Measurements from ENCODE around the gene IKZF1. TPM values are rescaled to one million over a fixed set of nuclear protein-coding genes. Genes with fewer than 3 reads are reported as not detected.

The IKZF1 gene
- total RNA-seq, 1 experiment from 2014 or later, result not detected

DNA sequence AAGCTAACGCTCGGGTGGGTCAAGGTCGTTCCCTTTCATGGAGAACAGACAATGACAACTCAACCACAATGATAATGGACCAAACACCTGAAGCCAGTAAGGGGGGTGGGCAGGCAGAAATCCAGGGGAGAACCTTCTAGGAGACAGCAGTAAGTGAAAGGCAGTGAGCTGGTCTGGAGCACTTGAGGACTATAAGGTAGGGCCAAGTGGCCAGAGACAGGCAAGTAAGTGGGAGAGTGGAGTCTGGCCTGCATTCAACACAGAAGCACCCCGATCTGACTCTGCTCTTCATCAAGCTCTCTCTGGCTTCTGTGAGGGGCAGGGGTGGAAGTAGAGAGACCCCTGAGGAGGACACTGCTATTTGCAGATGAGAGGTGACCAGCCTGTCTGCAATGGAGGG, 7.7 kb upstream of the IKZF1 start:
- no peak overlapping the region for H3K4me3 ChIP-seq
- no peaks in the 10 kb centered on the region for H3K27me3 ChIP-seq
- H3K4me1 ChIP-seq, result no peaks in the 10 kb centered on the region
- no peaks in the 10 kb centered on the region for H3K9me3 ChIP-seq (replicated peaks)
- H3K27ac ChIP-seq, result no peak overlapping the region
- DNase-seq, result no peak
- H3K36me3 ChIP-seq, result no peaks in the 10 kb centered on the region

DNA sequence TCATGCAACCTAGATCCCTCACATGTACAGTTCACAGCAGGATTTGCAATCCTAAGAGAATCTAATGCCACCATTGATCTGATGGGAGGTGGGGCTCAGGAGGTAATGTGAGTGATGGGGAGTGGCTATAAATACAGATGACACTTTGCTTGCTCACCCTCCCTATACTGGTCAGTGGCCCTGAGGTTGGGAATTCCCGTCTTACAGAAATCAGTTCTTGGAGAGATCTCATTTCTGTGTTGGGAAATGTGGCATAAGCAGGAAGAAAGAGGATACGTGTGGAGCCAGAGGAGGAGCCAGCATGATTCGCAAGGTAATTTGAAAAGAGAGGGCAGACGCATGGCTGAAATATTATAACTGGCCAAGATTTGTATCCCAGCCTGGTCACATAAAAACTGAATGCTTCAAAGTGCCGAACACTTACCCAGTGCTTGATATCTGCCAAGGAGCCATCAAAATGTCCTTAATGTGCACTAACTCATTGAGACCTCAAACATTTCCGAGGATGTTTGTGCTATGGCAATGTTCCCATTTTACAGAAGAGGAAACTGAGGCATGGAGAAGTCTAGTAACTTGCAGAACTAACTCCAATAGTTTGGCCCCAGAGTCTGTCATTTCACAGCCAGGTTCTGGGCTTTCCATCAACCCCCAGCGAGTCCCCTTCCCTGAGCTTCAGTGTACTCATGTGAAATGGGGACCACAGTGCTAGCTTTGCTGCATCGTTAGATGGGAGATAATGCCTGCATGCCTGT, 5.5 kb upstream of the IKZF1 start:
- H3K27ac ChIP-seq, result no peak overlapping the region
- H3K4me3 ChIP-seq, result no peak overlapping the region
- H3K27me3 ChIP-seq, result no peaks in the 10 kb centered on the region
- H3K4me1 ChIP-seq, result no peaks in the 10 kb centered on the region
- no peaks in the 10 kb centered on the region for H3K36me3 ChIP-seq
- no peaks in the 10 kb centered on the region for H3K9me3 ChIP-seq (replicated peaks)
- no peak for DNase-seq

DNA sequence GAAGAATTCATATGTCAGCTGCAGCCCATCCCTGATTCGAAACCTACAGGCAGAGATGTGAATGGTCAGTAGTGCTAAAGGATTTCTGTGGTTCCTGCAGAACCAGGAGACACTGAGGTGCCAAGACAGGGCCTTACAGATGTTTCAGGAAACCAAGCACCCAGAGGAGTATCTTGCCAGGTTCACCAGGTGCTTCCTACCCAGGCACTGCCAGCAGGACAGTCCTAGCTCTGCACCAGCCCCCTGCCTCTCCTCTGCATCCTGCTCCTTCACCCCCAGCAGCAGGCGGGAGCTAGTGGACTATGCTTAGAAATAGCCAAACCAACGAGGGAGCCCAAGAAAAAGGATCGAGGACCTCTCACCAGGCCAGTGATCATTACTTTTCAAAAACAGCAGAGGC, 4.2 kb upstream of the IKZF1 start:
- Histone ChIP-seq H3K4me3 (no peak overlapping the region), H3K4me1 (no peaks in the 10 kb centered on the region), H3K27me3 (no peaks in the 10 kb centered on the region), H3K9me3 (replicated peaks) (no peaks in the 10 kb centered on the region), H3K36me3 (no peaks in the 10 kb centered on the region), H3K27ac (no peak overlapping the region)
- no peak for DNase-seq

DNA sequence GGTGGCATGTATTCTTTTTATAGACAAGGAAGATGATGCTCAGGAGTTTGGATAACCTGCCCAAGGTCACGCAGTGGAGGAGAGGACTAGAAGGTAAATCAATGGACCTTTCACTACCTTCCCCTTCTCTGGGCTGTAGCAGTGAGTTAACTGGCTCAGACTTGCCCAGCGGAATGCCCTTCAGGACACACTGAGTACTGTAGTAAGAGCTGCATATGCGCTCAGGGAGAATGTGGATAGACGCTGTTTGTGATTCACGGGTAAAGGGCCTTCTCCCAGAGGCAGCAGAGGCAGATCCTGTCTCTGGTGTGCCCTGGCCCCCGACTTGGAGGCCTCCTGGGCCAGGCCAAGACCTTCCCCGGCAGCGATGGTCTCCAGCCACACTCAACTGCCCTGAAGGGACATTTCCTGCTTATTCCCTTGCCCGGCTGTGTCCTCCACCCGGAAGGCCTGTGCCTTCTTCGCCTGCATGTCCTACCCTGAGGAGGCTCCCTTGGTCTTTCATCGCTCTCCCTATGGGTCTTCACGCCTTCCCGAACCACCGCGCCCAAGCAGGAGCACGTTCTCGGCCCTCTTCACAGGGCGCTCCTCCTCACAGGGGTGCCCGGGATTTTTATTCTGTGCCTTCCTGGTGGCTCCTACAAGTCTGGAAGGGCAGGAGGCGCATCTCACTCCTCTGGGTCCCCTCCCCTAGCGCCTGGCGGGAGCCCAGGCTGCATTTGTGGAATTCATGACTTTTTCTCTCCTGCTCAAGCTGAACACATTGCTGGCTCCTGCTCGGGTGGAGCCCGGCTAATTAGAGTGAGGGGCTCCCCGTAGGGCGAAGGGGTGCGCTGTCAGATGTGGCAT, 1.8 kb upstream of the IKZF1 start:
- Histone ChIP-seq H3K27me3 (no peaks in the 10 kb centered on the region), H3K27ac (no peak overlapping the region)

DNA sequence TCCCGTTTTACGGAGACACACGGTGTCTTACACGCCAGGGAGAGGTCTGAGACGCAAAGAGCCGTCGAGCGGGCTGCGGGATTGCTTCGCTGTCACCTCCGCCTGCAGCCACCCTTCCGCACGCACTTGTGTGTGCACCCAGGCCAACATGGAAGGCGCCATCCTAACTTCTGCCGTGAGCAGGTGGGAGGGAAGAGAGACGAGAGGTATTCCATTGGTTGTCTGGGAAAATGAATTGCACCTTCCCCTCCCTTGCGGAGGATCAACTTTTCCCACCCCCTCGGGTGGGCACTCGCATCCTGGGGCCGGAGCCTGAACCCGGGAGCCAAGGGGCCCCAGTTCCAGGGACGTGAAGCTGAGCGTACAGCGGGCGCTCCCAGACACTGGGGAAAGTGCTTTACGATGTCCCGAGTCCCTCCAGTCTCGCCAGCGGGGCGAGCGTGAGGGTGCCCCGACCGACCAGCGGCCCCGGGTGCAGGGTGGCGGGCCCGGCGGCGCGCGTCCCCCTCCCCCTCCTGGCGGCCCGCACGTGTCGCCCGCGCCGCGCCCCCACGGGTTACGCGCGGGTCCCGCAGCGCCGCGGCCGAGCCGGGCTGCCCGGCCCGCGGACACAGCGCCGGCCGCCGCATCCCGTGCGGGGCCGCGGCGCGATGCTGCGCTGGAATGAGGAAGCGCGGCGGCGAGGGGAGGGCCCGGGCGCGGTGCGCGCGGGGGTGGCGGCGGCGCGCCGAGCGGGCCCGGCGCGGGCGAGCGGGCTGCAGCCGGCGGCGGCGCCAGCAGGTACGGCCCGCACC, 984 bp upstream of the IKZF1 start:
- Histone ChIP-seq H3K36me3 (no peaks in the 10 kb centered on the region), H3K4me3 (no peak overlapping the region), H3K4me1 (no peaks in the 10 kb centered on the region), H3K9me3 (replicated peaks) (no peaks in the 10 kb centered on the region), H3K27me3 (no peaks in the 10 kb centered on the region; the same call in 1 of the 2 replicates), H3K27ac (no peak overlapping the region)
- DNase-seq, result no peak

More for the DNA sequence above, 1.8 kb upstream of the IKZF1 start:
- Histone ChIP-seq H3K4me1 (no peaks in the 10 kb centered on the region), H3K36me3 (no peaks in the 10 kb centered on the region), H3K4me3 (no peak overlapping the region), H3K9me3 (replicated peaks) (no peaks in the 10 kb centered on the region)
- DNase-seq, result no peak

DNA sequence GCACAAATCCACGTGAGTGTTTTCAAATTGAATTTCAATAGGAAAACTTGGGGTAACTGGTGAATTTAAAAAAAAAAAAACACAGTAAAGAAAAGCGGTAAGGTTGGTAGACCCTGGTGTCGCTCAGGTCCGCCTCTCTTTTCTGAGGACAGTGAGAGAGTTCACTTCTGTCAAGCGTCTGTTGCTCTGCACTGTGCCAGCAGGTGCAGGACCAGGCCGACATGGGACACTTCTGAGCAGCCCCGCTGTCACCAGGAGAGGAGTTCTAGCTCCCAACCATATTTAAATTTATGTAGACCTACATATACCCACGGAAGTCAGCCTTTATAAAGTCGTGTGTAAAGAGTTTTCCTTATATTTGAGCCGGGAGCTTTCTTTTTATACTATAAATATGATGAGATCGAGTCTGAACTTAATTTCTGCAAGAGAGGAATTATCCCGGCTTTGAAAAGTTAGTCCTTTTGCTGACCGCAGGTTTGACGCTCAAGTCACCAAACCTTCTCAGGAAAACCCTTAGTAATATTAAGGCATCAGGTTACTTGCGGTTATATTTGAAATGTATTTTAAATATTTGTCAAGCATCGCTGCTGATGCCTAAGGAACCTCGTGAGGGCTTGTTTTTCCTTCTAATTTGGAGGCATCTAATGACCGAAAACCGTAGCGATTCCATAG, 531 bp downstream of the IKZF1 start:
- no peak overlapping the region for H3K4me3 ChIP-seq
- no peak for DNase-seq
- H3K9me3 ChIP-seq (replicated peaks), result no peaks in the 10 kb centered on the region
- H3K36me3 ChIP-seq, result no peaks in the 10 kb centered on the region
- H3K27ac ChIP-seq, result no peak overlapping the region
- no peaks in the 10 kb centered on the region for H3K4me1 ChIP-seq
- no peaks in the 10 kb centered on the region; the same call in 1 of the 2 replicates for H3K27me3 ChIP-seq

DNA sequence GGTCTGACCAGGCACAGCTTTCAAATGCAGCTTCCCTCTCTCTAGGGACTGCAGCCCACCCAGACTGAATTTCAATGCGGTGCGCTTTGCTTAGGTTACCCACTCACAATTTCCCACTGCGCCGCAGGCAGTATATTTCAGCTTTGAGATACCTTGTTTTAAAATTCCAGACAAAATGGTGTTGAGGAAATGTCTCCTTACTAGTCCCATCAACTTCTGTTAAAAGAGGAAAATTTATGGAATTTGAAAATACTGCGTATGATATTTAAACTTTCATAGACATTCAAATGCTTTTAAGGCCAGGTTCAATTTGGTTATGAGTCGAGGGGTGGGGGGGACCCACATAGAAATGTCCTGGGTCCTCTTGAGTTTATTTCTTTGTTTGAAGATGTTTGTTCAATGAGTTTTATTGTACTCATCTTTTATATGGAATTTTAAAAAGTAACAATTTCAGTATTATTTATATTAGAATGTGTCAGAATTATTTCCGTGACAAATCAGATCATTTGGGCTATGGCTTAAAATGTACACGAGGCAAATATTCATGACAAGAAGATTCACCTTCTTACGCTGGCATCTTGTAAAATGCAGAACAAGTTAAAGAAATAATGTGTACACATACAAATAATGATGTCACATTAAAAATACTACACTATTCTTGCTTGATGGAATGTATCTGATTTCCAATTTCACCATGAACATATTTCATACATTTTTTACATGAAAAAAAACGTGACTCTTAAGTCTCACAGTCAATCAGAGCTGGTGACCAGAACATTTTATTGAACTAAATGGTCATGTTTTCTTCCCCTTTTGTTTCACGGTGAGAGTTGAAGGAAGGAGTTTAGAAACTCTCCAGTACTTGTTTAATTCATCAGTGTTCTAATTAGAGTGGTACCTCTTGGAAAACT, 1.3 kb downstream of the IKZF1 start:
- Histone ChIP-seq H3K4me1 (no peaks in the 10 kb centered on the region), H3K27me3 (no peaks in the 10 kb centered on the region; the same call in 1 of the 2 replicates), H3K27ac (no peak overlapping the region), H3K4me3 (no peak overlapping the region), H3K9me3 (replicated peaks) (no peaks in the 10 kb centered on the region), H3K36me3 (no peaks in the 10 kb centered on the region)
- no peak for DNase-seq

DNA sequence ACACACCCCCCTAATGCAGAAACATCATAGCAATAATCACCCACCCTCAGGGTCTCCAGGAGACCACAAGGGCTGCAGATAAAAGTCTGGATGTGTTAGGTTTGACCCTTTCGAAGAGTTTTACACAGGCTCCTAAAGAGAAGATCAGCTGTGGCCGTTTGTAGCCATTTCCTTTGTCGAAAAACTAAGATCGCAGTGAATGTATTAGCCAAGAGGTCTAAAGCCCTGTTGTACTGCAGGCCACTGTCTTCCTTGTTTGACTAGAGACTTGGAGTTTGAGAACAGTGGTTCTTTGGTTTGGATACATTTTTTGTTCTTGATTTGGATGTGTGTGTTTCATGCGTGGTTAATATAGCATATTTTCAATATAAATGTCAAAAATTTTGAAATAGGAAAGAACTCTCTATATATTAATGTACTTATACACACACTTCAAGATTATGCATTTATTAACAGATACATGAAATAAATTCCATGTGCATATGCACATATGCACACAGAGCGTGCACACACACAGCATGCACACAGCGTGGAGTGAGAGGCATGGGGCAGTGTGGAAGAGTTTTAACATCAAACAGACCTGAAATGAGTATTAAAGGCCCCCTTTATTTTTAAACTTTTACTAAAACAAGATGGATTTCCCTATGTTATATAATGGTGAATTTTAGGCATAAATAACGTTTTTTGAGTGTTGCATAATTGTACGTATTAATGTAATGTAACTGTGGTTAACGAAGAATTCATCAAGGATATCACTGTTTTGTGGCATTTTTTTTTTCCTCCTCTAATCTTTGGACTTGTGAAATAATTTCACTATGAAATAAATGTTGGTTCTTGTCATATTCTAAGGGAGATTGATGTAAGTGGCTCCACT, 2.2 kb downstream of the IKZF1 start:
- DNase-seq, result no peak
- no peaks in the 10 kb centered on the region for H3K9me3 ChIP-seq (replicated peaks)
- H3K36me3 ChIP-seq, result no peaks in the 10 kb centered on the region
- no peaks in the 10 kb centered on the region for H3K4me1 ChIP-seq
- H3K27ac ChIP-seq, result no peak overlapping the region
- H3K4me3 ChIP-seq, result no peak overlapping the region
- no peaks in the 10 kb centered on the region; the same call in 1 of the 2 replicates for H3K27me3 ChIP-seq

DNA sequence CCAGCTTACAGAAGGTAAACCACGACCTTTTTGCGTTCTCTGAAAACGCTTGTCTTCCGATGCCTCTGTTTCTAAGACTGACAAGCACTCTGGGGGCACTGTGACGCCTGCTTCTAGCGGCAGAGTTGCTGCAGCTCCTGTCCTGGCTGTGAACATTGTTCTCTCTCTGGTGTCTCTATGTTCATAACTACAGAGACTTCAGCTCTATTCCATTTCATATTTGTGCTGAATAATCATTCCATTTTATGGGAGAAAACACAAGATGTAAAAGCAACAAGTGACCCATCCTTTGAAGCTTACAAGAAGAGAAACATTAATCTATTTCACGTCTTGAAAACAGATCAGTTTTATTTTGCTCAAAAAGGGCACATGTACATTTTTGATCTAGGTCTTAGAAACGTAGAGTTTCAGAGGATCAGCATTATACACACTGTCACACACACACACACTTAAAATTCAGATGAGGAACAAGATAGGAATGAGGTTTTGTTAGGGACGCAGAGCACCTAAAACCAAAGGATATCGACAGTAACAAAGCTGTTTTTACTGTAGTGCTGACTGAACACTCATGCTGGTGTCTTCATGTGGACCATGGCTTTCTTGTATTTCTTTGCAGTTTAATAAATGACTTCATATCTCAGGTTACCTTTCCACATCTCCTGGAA, 3.0 kb downstream of the IKZF1 start:
- H3K9me3 ChIP-seq (replicated peaks), result no peaks in the 10 kb centered on the region
- no peaks in the 10 kb centered on the region for H3K36me3 ChIP-seq
- H3K4me3 ChIP-seq, result no peak overlapping the region
- DNase-seq, result no peak
- H3K4me1 ChIP-seq, result no peaks in the 10 kb centered on the region
- no peak overlapping the region for H3K27ac ChIP-seq
- no peaks in the 10 kb centered on the region; the same call in 1 of the 2 replicates for H3K27me3 ChIP-seq

DNA sequence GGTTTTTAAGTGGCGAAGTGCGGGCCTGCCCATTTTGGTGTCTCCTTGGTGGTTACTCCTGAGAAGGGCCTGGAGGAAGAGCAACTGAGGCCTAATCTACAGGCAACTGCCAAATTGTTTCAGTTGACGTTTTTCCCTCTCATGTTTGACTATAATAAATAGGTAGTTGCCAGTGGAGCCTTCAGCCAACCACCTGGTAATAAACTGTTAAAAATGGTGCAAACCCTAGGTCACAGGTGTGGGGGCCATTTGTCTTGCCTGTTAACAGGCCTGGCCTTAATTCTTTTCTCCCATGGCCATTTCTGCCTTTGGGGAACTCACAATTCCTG, 3.7 kb downstream of the IKZF1 start:
- Histone ChIP-seq H3K27me3 (no peaks in the 10 kb centered on the region; the same call in 1 of the 2 replicates), H3K4me3 (no peak overlapping the region), H3K9me3 (replicated peaks) (no peaks in the 10 kb centered on the region), H3K4me1 (no peaks in the 10 kb centered on the region), H3K27ac (no peak overlapping the region), H3K36me3 (no peaks in the 10 kb centered on the region)
- no peak for DNase-seq

DNA sequence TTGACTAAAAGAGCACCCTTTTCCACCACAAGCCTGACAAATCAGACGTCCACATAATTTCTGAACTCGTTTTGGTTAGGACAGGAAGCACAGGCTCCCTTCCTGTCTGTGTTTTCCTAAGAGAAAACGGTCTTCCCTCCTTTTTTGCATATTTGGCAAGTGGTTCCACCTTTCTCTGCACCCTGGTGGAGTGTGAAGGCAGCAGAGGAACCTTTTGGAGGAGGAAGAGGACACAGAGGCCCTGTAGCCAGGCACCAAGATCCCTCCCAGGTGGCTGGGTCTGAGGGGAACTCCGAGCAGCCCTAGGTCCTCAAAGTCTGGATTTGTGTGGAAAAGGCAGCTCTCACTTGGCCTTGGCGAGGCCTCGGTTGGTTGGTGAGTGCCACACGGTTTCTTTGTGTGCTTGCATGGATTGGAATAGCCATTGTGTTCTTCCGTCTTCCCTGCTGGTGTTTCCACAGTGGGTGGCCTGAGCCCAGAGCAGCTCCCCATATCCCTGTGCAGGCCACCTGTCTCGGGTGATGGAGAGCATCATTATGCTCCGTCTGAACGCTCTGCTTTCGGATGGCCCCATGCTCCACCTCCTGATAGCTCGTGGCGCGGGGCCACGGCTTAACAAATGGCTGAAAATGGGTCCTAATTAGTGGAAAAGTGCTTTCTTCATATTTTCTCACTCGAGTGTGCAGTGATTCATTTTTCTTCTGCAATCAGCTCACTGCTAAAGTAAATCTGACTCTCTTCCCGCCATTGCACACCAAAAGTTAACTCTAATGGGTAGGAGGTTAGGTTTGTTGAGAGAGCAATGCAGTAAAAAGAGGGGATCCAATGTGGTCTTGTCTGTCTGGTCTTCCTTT, 4.2 kb downstream of the IKZF1 start:
- H3K4me1 ChIP-seq, result no peaks in the 10 kb centered on the region
- H3K27ac ChIP-seq, result no peak overlapping the region
- no peak for DNase-seq
- H3K4me3 ChIP-seq, result no peak overlapping the region
- H3K9me3 ChIP-seq (replicated peaks), result no peaks in the 10 kb centered on the region
- peaks cover 4% of the 10 kb centered on the region; the same call in 1 of the 2 replicates for H3K27me3 ChIP-seq
- no peaks in the 10 kb centered on the region for H3K36me3 ChIP-seq

DNA sequence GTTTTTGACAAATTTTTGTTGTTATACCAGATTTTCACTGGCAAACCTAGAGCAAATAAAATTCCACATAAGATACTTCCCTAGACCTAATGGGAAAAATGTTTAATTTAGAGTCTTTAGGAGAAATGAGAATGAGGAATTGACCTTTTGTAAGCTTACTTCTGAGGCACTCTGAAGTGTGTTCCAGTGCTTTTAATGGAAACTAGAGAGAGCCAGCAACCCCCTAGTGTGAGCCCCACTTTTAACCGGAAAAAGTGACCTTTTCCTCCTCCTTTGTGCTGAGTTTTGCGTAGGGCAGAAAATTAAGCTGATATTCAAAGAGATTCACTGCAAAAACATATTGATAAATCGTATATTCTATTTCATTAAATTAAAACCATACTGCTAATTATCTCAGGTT, 5.2 kb downstream of the IKZF1 start:
- Histone ChIP-seq H3K9me3 (replicated peaks) (no peaks in the 10 kb centered on the region), H3K27ac (no peak overlapping the region), H3K36me3 (no peaks in the 10 kb centered on the region), H3K4me3 (no peak overlapping the region), H3K27me3 (peaks cover 10% of the 10 kb centered on the region; the same call in 1 of the 2 replicates), H3K4me1 (no peaks in the 10 kb centered on the region)
- DNase-seq, result no peak
